Measurements from ENCODE around the gene IL2RA. TPM values are rescaled to one million over a fixed set of nuclear protein-coding genes. Genes with fewer than 3 reads are reported as not detected.

The IL2RA gene
- polyA plus RNA-seq, 3 donors, result 0.06 TPM; not detected in 2

DNA sequence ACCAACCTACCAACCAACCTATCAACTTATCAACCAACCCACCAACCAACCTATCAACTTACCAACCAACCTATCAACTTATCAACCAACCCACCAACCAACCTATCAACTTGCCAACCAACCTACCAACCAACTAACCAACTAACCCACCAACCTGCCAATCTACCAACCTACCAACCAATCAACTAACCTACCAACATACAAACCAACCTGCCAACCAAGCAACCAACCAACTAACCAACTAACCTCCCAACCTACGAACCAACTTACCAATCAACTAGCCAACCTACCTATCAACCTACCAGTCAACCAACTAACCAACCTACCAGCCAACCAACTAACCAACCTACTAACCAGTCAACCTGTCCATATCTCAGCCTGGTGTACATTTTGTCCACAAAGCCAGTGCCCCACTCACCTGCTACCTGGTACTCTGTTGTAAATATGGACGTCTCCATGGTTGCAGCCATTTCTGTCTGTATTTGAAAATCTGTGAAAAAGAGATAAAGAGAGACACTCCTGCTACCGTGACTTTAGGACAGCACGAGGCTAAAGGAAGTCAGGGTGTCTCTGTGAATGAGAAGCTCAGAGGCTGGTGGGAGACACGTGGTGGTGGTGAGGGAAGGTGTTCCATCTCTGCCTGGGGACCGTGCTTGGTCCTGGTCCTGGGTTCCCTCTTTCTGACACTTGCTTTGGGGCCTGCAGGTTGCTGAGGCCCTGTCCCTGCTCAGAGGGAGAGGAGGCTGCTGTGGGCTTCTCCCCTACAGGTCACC lies 43.0 kb downstream of the IL2RA start:
- DNase-seq, result no peak
- Histone ChIP-seq H3K9ac (ENCODE audit: insufficient read depth, low read length, poor library complexity, severe bottlenecking) (no peak overlapping the region), H3K79me2 (ENCODE audit: insufficient read depth, low read length) (no peaks in the 10 kb centered on the region), H3K4me3 (replicated peaks in 1 of 3; ENCODE audit: low read depth in 2 of 3, low read length in 3 of 3) (no peak overlapping the region), H3K36me3 (replicated peaks in 1 of 2; ENCODE audit: control insufficient read depth in 1 of 2, insufficient read depth in 2 of 2, low read length in 2 of 2) (no peaks in the 10 kb centered on the region), H3K27me3 (ENCODE audit: control insufficient read depth in 2 of 2, insufficient read depth in 2 of 2, low read length in 2 of 2) (no peaks in the 10 kb centered on the region), H4K20me1 (ENCODE audit: insufficient read depth, low read length) (no peaks in the 10 kb centered on the region), H3K4me2 (replicated peaks; ENCODE audit: extremely low read depth, low read length, poor library complexity, severe bottlenecking) (no peak overlapping the region), H2AFZ (ENCODE audit: insufficient read depth, low read depth, low read length, poor library complexity, severe bottlenecking) (no peak overlapping the region), H3K27ac (ENCODE audit: low read depth in 1 of 2, low read length in 2 of 2) (no peak overlapping the region), H3K9me3 (replicated peaks in 1 of 2; ENCODE audit: control insufficient read depth in 1 of 2, insufficient read depth in 1 of 2, low read length in 2 of 2) (no peaks in the 10 kb centered on the region), H3K4me1 (ENCODE audit: control insufficient read depth in 1 of 2, insufficient read depth in 2 of 2, low read length in 2 of 2) (no peaks in the 10 kb centered on the region)
- 85% methylated on average over 5 of the region's 6 CpGs for WGBS (ENCODE audit: insufficient coverage)
- H3K27me3 Mint-ChIP-seq (ENCODE audit: low read depth in 3 of 3), result peaks cover 0 to 2% (median 0%) of the 10 kb centered on the region in 3 donors
- peak overlapping the region in 1 of 7 donors; percentile 21 for H3K27ac Mint-ChIP-seq
- TF ChIP-seq, protein P1, sequence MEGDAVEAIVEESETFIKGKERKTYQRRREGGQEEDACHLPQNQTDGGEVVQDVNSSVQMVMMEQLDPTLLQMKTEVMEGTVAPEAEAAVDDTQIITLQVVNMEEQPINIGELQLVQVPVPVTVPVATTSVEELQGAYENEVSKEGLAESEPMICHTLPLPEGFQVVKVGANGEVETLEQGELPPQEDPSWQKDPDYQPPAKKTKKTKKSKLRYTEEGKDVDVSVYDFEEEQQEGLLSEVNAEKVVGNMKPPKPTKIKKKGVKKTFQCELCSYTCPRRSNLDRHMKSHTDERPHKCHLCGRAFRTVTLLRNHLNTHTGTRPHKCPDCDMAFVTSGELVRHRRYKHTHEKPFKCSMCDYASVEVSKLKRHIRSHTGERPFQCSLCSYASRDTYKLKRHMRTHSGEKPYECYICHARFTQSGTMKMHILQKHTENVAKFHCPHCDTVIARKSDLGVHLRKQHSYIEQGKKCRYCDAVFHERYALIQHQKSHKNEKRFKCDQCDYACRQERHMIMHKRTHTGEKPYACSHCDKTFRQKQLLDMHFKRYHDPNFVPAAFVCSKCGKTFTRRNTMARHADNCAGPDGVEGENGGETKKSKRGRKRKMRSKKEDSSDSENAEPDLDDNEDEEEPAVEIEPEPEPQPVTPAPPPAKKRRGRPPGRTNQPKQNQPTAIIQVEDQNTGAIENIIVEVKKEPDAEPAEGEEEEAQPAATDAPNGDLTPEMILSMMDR (IDR thresholded peaks at IDR 0.05), result no peak
- H3K4me1 Mint-ChIP-seq, result peaks cover 2% of the 10 kb centered on the region
- no peaks in the 10 kb centered on the region for H3K36me3 Mint-ChIP-seq
- intact Hi-C loops (cut with micrococcal nuclease), result no loop called here
- H3K9me3 Mint-ChIP-seq, result peaks cover 0 to 1% (median 0%) of the 10 kb centered on the region in 7 donors
- no peak overlapping the region for H3K4me3 Mint-ChIP-seq

DNA sequence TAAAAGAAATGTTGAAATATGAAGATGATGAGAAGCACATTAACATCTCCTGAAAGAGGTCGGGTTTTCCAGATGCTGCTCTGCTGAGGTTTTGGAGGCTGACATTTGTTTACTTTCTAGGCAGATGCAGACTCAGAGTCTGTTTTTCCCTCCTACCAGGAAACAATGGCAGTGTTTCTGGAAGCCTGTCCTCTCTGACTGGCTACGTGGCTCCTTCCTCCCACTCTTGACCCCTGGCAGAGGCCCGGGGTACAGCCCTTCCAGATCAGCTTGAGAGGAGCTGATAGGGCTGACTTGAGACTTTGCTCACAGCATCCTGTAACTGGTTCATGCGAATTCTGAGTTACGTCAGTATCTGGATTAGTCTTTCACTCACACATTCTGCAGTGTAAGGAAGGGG lies 43.7 kb downstream of the IL2RA start:
- Histone ChIP-seq H3K4me2 (replicated peaks; ENCODE audit: extremely low read depth, low read length, poor library complexity, severe bottlenecking) (no peak overlapping the region), H3K79me2 (ENCODE audit: insufficient read depth, low read length) (no peaks in the 10 kb centered on the region), H3K27ac (ENCODE audit: low read depth in 1 of 2, low read length in 2 of 2) (no peak overlapping the region), H3K36me3 (replicated peaks in 1 of 2; ENCODE audit: control insufficient read depth in 1 of 2, insufficient read depth in 2 of 2, low read length in 2 of 2) (no peaks in the 10 kb centered on the region), H3K27me3 (ENCODE audit: control insufficient read depth in 2 of 2, insufficient read depth in 2 of 2, low read length in 2 of 2) (no peaks in the 10 kb centered on the region), H3K9ac (ENCODE audit: insufficient read depth, low read length, poor library complexity, severe bottlenecking) (no peak overlapping the region), H2AFZ (ENCODE audit: insufficient read depth, low read depth, low read length, poor library complexity, severe bottlenecking) (no peak overlapping the region), H3K9me3 (replicated peaks in 1 of 2; ENCODE audit: control insufficient read depth in 1 of 2, insufficient read depth in 1 of 2, low read length in 2 of 2) (no peaks in the 10 kb centered on the region), H3K4me1 (ENCODE audit: control insufficient read depth in 1 of 2, insufficient read depth in 2 of 2, low read length in 2 of 2) (no peaks in the 10 kb centered on the region), H4K20me1 (ENCODE audit: insufficient read depth, low read length) (no peaks in the 10 kb centered on the region), H3K4me3 (replicated peaks in 1 of 3; ENCODE audit: low read depth in 2 of 3, low read length in 3 of 3) (no peak overlapping the region)
- TF ChIP-seq, protein P1 (IDR thresholded peaks at IDR 0.05), result no peak
- Mint-ChIP-seq H3K4me1 (peaks cover 6% of the 10 kb centered on the region), H3K27me3 (ENCODE audit: low read depth in 3 of 3) (peaks cover 0 to 2% (median 0%) of the 10 kb centered on the region in 3 donors), H3K36me3 (no peaks in the 10 kb centered on the region), H3K9me3 (peaks cover 0 to 1% (median 0%) of the 10 kb centered on the region in 7 donors), H3K4me3 (no peak overlapping the region), H3K27ac (no peak overlapping the region)
- 70% methylated on average over 4 of the region's 5 CpGs for WGBS (ENCODE audit: insufficient coverage)
- intact Hi-C loops (cut with micrococcal nuclease), result no loop called here
- no peak for DNase-seq
